Activated CD4-positive, alpha-beta memory T cell treated with anti-CD3 and anti-CD28 coated beads, Interleukin-2, amount 10 ng/mL, durations not matched to agents 7 days and 5 days (primary cell): ENCODE results near the gene MAGEB17. TPM values are rescaled to one million over a fixed set of nuclear protein-coding genes. Genes with fewer than 3 reads are reported as not detected.

ENCODE experiments used
- CTCF ChIA-PET: fragments of 350-600 bp; sonication (Branson Sonifier 250); formaldehyde crosslinking; loops from one replicate; lab custom pipeline; 2021; ENCODE audit warnings: antibody characterized with exemption, inconsistent platforms; lab: Charles Lee
- POLR2A ChIA-PET: fragments of 350-600 bp; sonication (Branson Sonifier 250); formaldehyde crosslinking; loops from one replicate; lab custom pipeline; 2021; ENCODE audit warnings: antibody characterized with exemption; lab: Charles Lee
- DNase-seq: peaks from one replicate; pipeline ENCODE4 v3.0.0-alpha.2; 2020
- H3K27ac Mint-ChIP-seq: one replicate; pipeline ENCODE4 v1.8.0; 2021; ENCODE audit warnings: mild to moderate bottlenecking, mixed read lengths
- H3K27me3 Mint-ChIP-seq: one replicate; pipeline ENCODE4 v1.8.0; 2021; ENCODE audit warnings: mixed read lengths
- H3K36me3 Mint-ChIP-seq: one replicate; pipeline ENCODE4 v1.8.0; 2021; ENCODE audit warnings: low read depth, mixed read lengths
- H3K4me1 Mint-ChIP-seq: one replicate; pipeline ENCODE4 v1.8.0; 2021; ENCODE audit warnings: mixed read lengths
- H3K4me3 Mint-ChIP-seq: one replicate; pipeline ENCODE4 v1.8.0; 2021; ENCODE audit warnings: mild to moderate bottlenecking, mixed read lengths
- H3K9me3 Mint-ChIP-seq: one replicate; pipeline ENCODE4 v1.8.0; 2021; ENCODE audit warnings: mixed read lengths
- total RNA-seq, 2 experiments: library from RNA; stranded (reverse); gene quantifications; one replicate each; pipeline ENCODE4 v1.2.3, GENCODE V29; 2021

The MAGEB17 gene
- total RNA-seq, 2 experiments from 2014 or later = not detected

DNA sequence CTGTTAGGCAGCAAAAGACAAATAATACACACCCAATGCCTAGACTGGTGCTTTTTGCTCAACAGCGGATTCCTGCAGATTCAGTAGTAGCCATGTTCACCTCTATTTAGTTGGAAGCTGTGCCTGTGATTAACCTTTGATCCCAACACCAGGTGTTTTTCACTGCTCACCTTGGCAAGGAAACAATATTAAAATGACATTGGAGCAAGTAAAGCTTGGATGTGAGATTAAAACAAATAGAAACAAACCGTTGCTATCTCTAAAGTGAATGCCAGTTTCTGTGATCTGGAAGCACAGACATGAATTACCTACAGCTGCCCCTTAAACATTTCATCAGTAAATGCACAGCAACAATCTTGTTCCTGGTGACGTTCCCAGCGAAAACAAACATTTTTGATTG lies 35.7 kb downstream of the MAGEB17 start:
- DNase-seq = no peak
- ChIA-PET CTCF (no interaction called here), POLR2A (no interaction called here)
- Mint-ChIP-seq H3K4me3 (no peak overlapping the region), H3K27ac (no peak overlapping the region), H3K36me3 (no peaks in the 10 kb centered on the region), H3K27me3 (no peaks in the 10 kb centered on the region), H3K4me1 (no peaks in the 10 kb centered on the region), H3K9me3 (no peaks in the 10 kb centered on the region)

DNA sequence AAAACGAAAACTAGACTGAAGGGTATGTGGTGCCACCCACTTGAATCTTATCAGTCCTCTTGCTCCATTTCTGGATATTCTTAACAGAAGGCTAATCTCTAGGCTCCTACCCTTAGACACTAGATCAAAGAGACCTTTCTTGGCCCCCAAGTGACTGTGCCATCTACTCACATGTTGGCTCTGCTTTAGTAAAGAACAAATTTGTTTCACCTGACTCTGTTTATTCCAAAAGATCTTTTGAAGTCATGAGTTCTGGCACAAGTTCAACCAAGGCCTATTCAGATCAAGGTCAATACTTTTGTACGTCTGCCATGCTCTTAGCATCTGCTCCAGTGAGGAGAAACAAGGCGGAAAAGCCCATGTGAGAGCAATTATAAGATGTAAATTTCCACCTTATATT lies 37.3 kb downstream of the MAGEB17 start:
- ChIA-PET POLR2A (no interaction called here), CTCF (no interaction called here)
- Mint-ChIP-seq H3K9me3 (no peaks in the 10 kb centered on the region), H3K4me1 (no peaks in the 10 kb centered on the region), H3K27ac (no peak overlapping the region), H3K4me3 (no peak overlapping the region), H3K27me3 (no peaks in the 10 kb centered on the region), H3K36me3 (no peaks in the 10 kb centered on the region)
- no peak for DNase-seq

DNA sequence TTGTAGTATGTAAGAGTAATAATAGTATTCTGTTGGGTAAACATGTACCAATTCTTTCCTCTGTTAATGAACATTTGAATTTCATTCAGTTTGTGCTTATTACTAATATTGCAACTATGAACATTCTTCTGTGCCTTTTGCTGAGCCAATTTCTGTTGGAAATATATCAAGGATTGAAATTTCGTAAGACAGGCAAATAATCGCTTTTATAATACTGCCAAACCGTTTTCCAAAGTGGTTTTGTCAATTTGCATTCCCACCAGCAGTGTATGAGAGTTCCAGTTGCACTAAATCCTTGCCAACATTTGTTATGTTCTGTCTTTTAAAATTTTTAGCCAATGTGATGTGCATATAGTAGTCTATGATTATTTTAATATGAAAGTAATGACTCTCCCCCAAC lies 38.6 kb downstream of the MAGEB17 start:
- H3K27ac Mint-ChIP-seq = no peak overlapping the region
- no peaks in the 10 kb centered on the region for H3K9me3 Mint-ChIP-seq

DNA sequence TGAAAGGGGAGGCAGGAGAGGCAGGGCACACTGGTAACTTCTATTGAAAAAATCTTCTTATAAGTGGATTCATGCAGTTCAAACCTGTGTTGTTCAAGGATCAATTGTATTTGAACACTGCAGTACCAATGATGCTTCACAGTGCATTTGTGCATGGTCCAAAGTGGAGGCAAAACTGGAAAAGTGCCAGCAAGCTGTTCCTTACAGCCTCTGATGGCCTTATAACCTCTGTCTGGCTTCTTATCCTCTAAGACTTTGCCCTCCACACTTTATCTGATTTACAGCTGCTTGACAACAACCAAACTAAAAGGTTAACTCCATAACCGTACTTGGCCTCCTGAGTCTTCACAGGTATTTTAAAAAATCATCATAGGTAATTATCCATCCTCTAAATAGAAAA lies 40.4 kb downstream of the MAGEB17 start:
- POLR2A ChIA-PET = no interaction called here
- H3K27ac Mint-ChIP-seq = no peak overlapping the region
- no peaks in the 10 kb centered on the region for H3K4me1 Mint-ChIP-seq
- H3K36me3 Mint-ChIP-seq = no peaks in the 10 kb centered on the region
- CTCF ChIA-PET = no interaction called here
- H3K27me3 Mint-ChIP-seq = no peaks in the 10 kb centered on the region
- H3K4me3 Mint-ChIP-seq = no peak overlapping the region
- no peaks in the 10 kb centered on the region for H3K9me3 Mint-ChIP-seq
- no peak for DNase-seq

More for the DNA sequence above, 38.6 kb downstream of the MAGEB17 start:
- H3K36me3 Mint-ChIP-seq = no peaks in the 10 kb centered on the region
- ChIA-PET POLR2A (no interaction called here), CTCF (no interaction called here)
- H3K27me3 Mint-ChIP-seq = no peaks in the 10 kb centered on the region
- no peak overlapping the region for H3K4me3 Mint-ChIP-seq
- no peak for DNase-seq
- H3K4me1 Mint-ChIP-seq = no peaks in the 10 kb centered on the region

DNA sequence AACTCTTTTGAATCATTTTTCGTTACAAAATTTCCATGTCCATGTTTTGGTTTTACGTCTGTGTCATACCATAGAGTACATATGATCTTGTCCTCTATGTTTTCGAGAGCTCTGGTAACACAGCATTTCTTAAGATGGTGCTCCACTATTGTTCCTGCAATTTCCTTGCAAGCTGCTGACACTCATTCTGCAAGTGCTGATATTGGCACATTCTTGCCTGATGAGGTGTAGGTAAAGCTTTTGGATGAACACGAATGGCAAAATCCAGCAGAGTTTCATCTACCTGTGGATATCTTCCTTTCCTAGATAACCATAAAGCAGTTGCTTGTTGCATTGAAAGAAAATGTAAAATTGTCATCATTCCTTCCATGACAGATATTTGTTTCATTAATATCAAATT lies 41.3 kb downstream of the MAGEB17 start:
- no peak overlapping the region for H3K27ac Mint-ChIP-seq
- H3K4me3 Mint-ChIP-seq = no peak overlapping the region
- DNase-seq = no peak
- no peaks in the 10 kb centered on the region for H3K36me3 Mint-ChIP-seq
- CTCF ChIA-PET = no interaction called here
- no peaks in the 10 kb centered on the region for H3K9me3 Mint-ChIP-seq
- H3K4me1 Mint-ChIP-seq = no peaks in the 10 kb centered on the region
- no peaks in the 10 kb centered on the region for H3K27me3 Mint-ChIP-seq
- POLR2A ChIA-PET = no interaction called here

DNA sequence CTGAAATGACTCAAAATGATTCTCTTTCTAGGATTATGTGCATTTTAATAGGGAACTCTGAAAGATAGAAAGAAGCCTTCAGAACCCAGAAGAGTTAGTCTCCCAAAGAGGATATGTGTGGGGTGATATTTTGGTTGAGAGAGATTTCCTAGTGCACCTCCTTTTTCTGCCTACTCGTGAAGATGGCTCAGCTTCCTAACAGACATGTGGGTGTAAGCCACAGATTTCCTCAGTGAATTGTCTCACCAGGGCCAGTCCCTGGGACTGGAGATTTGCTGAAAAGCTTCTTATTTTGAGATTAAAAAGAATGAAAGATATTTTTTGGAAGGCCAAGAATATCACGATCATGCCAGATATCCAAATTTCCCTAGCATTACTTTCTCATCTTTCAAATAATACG lies 42.8 kb downstream of the MAGEB17 start:
- H3K4me1 Mint-ChIP-seq = no peaks in the 10 kb centered on the region
- ChIA-PET CTCF (no interaction called here), POLR2A (no interaction called here)
- no peaks in the 10 kb centered on the region for H3K9me3 Mint-ChIP-seq
- DNase-seq = no peak
- H3K36me3 Mint-ChIP-seq = no peaks in the 10 kb centered on the region
- H3K27ac Mint-ChIP-seq = no peak overlapping the region
- no peak overlapping the region for H3K4me3 Mint-ChIP-seq
- no peaks in the 10 kb centered on the region for H3K27me3 Mint-ChIP-seq

DNA sequence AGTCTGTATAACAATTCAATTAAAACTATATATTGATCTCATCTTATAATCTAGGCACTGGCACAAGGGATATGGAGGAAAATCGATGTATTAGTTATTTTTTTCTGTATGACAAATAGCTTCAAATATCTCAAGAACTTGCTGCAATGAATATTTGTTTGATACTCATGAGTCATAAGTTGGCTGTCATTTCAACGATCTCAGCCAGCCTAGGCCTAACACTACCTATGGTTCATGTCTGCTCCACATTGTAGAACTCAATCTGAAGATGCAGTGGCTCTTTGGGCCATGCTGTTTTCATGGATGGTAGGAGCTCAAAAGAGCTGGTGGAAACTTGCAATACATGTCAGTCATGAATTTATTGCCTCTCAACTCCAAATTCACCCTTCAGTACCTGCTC lies 44.7 kb downstream of the MAGEB17 start:
- Mint-ChIP-seq H3K27ac (no peak overlapping the region), H3K4me1 (no peaks in the 10 kb centered on the region), H3K4me3 (no peak overlapping the region), H3K36me3 (no peaks in the 10 kb centered on the region), H3K27me3 (no peaks in the 10 kb centered on the region), H3K9me3 (no peaks in the 10 kb centered on the region)
- no peak for DNase-seq
- POLR2A ChIA-PET = no interaction called here
- CTCF ChIA-PET = interaction anchor here (0.7 kb wide), 1 partner anchor 448 kb away, joined by 3 read pairs; no protein-coding TSS in a partner anchor

DNA sequence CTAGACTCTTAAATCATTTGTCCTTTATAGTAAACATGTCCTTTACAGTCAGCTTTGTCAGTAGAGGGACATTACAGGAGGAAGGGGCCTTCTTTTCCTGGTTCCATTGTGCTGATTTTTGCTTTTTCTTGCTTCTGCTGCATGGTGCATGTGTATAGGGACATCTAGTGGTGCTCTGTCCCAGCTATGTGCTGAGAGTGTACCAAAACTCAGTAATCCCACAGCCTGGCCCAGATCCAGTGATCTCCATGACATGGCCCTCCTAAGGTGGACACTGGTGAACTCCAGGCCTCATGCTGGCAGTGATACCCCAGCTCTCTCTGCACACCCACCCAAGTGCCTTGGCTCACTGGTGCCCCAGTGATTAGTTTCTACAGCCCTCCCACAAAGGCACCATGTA lies 45.2 kb downstream of the MAGEB17 start:
- no peak overlapping the region for H3K27ac Mint-ChIP-seq
- POLR2A ChIA-PET = no interaction called here
- H3K4me3 Mint-ChIP-seq = no peak overlapping the region
- CTCF ChIA-PET = interaction anchor here (0.7 kb wide), 1 partner anchor 449 kb away, joined by 3 read pairs; no protein-coding TSS in a partner anchor
- H3K9me3 Mint-ChIP-seq = no peaks in the 10 kb centered on the region
- no peak for DNase-seq
- no peaks in the 10 kb centered on the region for H3K27me3 Mint-ChIP-seq
- H3K4me1 Mint-ChIP-seq = no peaks in the 10 kb centered on the region
- H3K36me3 Mint-ChIP-seq = no peaks in the 10 kb centered on the region

DNA sequence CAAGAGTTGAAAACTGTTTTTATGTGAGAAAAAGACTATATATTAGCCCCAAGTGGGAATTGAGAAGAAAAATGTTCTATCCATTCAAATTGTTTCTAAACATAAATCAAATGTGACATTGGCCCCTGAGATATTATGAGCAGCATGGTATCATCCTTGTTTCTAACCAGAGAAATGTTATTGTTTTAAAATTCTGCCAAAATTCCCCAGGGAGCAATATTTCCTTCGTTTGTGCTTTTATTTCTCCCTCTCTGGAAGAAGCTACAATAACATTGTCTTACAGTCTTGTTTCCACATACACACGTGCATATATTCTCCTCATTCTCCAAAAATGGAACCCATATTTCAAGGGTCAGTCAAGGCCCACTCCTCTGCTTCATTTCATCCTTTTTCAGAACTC lies 46.7 kb downstream of the MAGEB17 start:
- H3K4me1 Mint-ChIP-seq = no peaks in the 10 kb centered on the region
- POLR2A ChIA-PET = no interaction called here
- no peak overlapping the region for H3K4me3 Mint-ChIP-seq
- no peaks in the 10 kb centered on the region for H3K36me3 Mint-ChIP-seq
- no peaks in the 10 kb centered on the region for H3K27me3 Mint-ChIP-seq
- no peaks in the 10 kb centered on the region for H3K9me3 Mint-ChIP-seq
- CTCF ChIA-PET = no interaction called here
- no peak overlapping the region for H3K27ac Mint-ChIP-seq
- no peak for DNase-seq

DNA sequence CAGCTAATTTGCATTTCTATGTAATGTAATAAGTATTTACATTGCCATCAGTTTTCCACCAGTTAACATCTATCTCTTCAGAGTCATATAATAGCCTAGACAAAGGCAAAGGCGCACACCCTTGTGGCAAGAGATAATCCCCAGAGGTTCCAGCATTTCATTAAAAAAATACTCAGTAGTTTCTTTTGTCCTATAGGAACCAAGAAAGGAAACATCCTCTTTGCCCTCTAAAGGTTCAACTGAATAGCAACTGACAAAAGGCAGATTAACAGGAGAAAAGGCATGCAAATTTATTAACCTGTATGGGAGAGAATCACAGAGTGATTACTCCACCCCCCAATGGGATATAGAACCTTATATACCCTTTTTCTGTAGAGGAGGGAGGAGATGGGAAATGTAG lies 48.4 kb downstream of the MAGEB17 start:
- Mint-ChIP-seq H3K27me3 (no peaks in the 10 kb centered on the region), H3K4me3 (no peak overlapping the region), H3K36me3 (no peaks in the 10 kb centered on the region), H3K9me3 (no peaks in the 10 kb centered on the region), H3K27ac (no peak overlapping the region), H3K4me1 (no peaks in the 10 kb centered on the region)
- ChIA-PET POLR2A (no interaction called here), CTCF (no interaction called here)
- no peak for DNase-seq

Other genes with a start within 250 kb of the MAGEB17 start
- gene GRPR, start 43.9 kb upstream of the MAGEB17 start, total RNA-seq = not detected